Measurements from ENCODE around the gene TPP1. TPM values are rescaled to one million over a fixed set of nuclear protein-coding genes. Genes with fewer than 3 reads are reported as not detected.

The TPP1 gene
- total RNA-seq, 2 donors from 2014 or later, result 75.7 to 172 TPM

DNA sequence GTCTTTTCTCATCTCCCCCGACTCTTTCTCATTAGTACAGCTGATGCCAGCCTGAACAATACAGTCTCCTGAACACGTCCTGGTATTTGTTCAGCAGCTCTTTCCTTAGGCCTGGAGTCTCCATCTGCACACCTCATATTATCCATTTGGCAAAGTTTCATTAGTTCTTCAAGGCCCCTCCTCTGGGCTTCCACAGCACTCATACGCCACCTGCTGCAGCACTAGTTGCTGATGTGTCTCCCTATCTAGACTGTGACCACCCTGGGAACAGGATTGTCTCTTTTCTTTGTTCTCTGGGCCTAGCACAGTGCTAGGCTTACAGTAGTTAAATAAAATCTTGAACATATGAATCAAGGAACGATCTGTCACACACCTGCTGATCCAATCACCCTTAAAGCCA is 19.2 kb upstream of the TPP1 start:
- no peaks in the 10 kb centered on the region for H3K9me3 Mint-ChIP-seq
- no peaks in the 10 kb centered on the region for H3K27me3 Mint-ChIP-seq
- no peak for ATAC-seq (replicated peaks)
- H3K36me3 Mint-ChIP-seq (ENCODE audit: low read depth), result no peaks in the 10 kb centered on the region
- H3K4me1 Mint-ChIP-seq, result no peaks in the 10 kb centered on the region
- H3K27ac Mint-ChIP-seq, result no peak overlapping the region
- no peak overlapping the region for H3K4me3 Mint-ChIP-seq

DNA sequence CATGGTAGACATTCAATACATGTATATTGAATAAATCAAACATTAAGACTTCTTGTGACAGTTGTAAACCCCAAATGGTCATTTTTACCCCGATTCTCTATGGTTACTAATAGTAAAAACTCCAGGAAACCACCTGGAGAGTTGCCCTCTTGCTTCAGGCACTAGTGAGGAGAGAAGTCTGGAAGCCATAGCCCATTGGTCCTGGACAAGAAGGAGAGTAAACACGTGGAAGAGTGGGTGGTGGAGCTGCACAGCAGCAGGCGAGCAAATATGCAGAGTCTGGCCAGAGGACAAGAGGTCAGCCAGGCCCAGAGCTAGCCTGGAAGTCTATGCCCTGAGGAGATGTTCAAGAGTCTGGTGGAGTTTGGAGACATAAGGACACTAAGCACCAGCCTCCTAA is 18.6 kb upstream of the TPP1 start:
- H3K4me1 Mint-ChIP-seq, result no peaks in the 10 kb centered on the region
- no peaks in the 10 kb centered on the region for H3K9me3 Mint-ChIP-seq
- no peak for ATAC-seq (replicated peaks)
- no peaks in the 10 kb centered on the region for H3K36me3 Mint-ChIP-seq (ENCODE audit: low read depth)
- no peaks in the 10 kb centered on the region for H3K27me3 Mint-ChIP-seq
- no peak overlapping the region for H3K4me3 Mint-ChIP-seq
- H3K27ac Mint-ChIP-seq, result no peak overlapping the region

DNA sequence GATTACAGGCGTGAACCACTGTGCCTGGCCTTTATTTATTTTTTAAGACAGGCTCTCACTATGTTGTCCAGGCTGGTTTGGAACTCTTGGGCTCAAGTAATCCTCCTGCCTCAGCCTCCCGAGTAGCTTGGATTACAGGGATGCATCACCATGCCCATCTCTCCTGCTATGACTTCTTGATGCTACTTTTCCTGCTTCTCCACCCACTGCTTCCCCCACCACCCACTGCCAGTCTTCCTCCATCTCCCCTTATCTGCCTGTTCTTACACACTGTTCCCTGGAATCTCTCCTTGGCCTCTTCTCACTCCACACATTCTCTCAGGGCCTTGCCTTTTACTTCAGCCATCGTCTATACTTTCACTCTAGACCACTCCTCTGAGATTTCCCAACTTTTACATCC is 17.3 kb upstream of the TPP1 start:
- H3K4me1 Mint-ChIP-seq, result no peaks in the 10 kb centered on the region
- no peak for ATAC-seq (replicated peaks)
- no peak overlapping the region for H3K4me3 Mint-ChIP-seq
- H3K36me3 Mint-ChIP-seq (ENCODE audit: low read depth), result no peaks in the 10 kb centered on the region
- no peak overlapping the region for H3K27ac Mint-ChIP-seq
- no peaks in the 10 kb centered on the region for H3K27me3 Mint-ChIP-seq
- no peaks in the 10 kb centered on the region for H3K9me3 Mint-ChIP-seq

DNA sequence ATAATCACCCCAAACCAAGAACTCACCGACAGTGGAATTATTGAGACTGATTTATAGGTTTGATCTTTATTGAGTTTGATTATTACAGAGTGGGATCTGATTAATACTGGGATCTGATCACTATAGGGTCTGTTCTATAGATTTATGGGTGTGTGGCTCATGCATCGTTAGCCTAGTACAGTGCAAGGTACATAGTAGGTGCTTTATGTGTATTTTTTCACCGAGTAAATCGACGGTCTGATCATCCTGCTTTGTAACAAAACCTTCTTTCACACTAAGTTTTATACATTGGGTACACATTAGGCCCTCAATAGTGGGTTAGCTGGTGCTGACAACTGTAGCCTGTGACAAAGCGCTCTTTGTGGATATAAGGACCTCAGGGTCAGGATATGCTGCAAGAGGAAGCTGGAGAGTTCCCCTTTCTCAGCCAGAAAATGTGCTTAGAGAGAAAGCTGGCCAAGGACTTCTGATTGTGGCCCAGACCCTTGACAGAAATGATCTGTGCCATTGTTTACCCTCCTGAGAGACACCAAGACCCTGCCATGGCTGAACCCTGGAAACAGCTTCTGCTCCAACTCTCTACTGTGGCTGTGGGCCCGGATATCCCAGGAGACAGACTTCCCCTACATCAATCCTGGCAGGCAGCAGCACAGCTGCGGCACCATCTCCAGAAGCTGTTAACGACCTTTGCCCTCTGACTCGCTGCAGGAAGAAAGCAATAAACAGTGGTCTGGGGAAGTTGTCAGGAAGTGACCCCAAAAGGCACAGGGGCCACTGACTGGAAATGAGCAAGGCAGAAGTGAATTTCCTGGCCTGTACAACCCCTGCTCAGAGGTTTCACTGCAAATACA is 16.1 kb upstream of the TPP1 start:
- no peaks in the 10 kb centered on the region for H3K9me3 Mint-ChIP-seq
- no peak overlapping the region for H3K27ac Mint-ChIP-seq
- H3K4me3 Mint-ChIP-seq, result no peak overlapping the region
- H3K27me3 Mint-ChIP-seq, result no peaks in the 10 kb centered on the region
- ATAC-seq (replicated peaks), result no peak
- no peaks in the 10 kb centered on the region for H3K36me3 Mint-ChIP-seq (ENCODE audit: low read depth)
- no peaks in the 10 kb centered on the region for H3K4me1 Mint-ChIP-seq

DNA sequence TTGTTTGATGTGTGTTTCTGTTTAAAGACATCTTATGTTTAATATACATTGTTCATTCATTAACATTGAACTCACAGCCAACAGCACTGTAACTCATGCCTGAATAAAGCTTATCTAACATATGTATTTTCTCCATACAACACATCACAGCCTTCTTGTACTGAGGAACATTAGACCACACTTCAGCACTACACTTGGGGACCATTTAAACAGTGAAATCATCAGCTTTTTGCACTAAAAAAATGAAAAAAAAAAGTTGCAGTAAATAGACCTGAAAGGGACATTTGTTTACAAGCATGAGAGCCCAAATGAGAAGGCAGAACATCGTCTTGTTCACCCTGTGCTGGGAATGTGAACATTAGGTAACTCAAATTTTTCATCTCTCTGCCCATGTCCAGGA is 15.3 kb upstream of the TPP1 start:
- ATAC-seq (replicated peaks), result no peak
- Mint-ChIP-seq H3K36me3 (ENCODE audit: low read depth) (no peaks in the 10 kb centered on the region), H3K4me1 (no peaks in the 10 kb centered on the region), H3K27me3 (no peaks in the 10 kb centered on the region), H3K4me3 (no peak overlapping the region), H3K9me3 (no peaks in the 10 kb centered on the region), H3K27ac (no peak overlapping the region)

DNA sequence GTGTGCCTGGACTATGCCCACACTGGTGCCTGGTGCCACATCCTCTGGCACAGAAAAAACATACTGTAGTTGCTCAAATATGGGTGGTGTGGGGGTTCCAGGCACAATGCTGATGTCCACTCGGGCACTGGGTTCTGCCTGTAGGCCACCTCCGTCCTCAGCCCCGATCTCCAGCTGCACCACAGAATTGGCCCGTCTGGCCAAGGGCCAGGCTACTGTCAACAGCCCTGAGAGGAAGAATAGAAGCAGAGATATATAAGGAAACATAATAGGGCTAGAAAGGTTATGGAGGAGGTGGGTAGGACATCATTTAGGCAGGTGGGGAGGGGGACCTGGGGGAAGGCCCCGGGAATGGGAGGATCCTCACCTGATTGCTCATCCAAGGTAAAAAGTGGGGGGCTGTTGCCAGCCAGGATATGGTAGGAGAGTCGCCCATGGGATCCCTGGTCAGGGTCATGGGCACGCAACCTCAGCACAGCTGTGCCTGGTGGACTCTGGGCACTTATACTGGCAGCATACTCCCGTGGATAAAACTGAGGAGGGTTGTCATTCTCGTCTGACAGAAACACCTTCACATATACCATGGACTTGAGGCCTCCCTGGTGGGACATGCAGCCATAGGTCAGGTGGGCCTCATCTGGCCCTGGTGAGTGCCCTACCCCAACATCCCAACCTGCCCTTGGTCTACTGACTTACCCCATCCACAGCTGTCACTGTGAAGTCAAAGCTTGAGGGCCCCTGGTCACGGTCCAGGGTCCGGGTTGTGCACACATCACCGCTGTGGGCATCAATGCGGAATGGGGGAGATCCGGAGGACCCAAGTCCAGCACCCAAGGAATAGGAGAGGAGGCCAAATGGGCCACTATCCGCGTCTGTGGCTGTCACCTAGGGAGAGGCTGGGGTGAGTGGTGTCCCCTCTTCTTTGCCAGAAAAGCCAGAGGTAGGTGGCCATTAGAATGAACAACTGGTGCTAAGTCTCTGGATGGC is 14.5 kb upstream of the TPP1 start:
- Mint-ChIP-seq H3K4me3 (no peak overlapping the region), H3K27me3 (no peaks in the 10 kb centered on the region)

DNA sequence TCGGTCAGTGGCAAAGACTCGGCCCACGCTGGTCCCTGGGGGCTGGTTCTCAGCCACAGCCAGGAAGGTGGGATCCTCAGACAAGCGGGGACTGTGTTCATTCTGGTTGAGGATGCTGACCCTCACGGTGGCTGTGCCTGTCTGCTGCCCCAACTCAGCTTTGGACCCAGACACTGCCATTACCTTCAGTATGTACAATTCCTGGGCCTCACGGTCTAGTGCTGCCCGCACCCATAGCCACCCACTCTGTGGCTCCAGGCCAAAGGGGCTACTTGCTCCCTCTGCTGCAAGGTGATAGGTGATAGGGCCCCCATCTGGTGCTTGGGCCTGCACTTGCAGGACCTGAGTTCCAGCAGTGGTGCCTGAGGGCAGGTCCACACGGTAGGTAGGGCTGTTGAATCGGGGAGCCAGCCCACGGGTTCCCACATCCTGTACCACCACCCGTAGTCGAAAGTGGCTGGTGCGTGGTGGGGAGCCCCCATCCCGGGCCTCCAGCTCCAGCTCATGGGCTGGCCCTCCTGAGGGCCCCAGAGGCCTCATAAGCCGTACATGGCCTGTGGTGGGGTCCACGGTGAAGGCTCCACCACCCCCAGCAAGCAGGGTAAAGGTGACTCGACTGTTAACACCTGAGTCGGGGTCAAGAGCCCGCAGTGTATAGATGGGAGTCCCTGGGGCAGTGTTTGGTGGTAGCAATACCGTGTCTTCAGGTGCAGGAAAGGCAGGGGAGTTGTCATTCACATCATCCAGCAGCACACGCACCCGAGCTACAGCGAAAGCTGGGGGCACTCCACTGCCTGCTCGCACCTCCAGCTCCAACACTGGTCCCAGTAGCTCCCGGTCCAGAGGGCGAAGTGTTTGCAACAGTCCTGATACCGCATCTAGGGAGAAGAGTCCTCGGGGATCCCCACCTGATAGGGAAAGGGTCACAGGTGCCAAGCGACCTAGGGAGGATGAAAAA is 13.2 kb upstream of the TPP1 start:
- no peaks in the 10 kb centered on the region for H3K9me3 Mint-ChIP-seq
- no peaks in the 10 kb centered on the region for H3K36me3 Mint-ChIP-seq (ENCODE audit: low read depth)
- H3K27me3 Mint-ChIP-seq, result no peaks in the 10 kb centered on the region
- H3K27ac Mint-ChIP-seq, result no peak overlapping the region
- H3K4me3 Mint-ChIP-seq, result no peak overlapping the region
- H3K4me1 Mint-ChIP-seq, result peaks cover 5% of the 10 kb centered on the region
- ATAC-seq (replicated peaks), result peak; percentile 63

More for the DNA sequence above, 14.5 kb upstream of the TPP1 start:
- ATAC-seq (replicated peaks), result no peak
- no peaks in the 10 kb centered on the region for H3K36me3 Mint-ChIP-seq (ENCODE audit: low read depth)
- no peaks in the 10 kb centered on the region for H3K4me1 Mint-ChIP-seq
- H3K27ac Mint-ChIP-seq, result no peak overlapping the region
- H3K9me3 Mint-ChIP-seq, result no peaks in the 10 kb centered on the region

DNA sequence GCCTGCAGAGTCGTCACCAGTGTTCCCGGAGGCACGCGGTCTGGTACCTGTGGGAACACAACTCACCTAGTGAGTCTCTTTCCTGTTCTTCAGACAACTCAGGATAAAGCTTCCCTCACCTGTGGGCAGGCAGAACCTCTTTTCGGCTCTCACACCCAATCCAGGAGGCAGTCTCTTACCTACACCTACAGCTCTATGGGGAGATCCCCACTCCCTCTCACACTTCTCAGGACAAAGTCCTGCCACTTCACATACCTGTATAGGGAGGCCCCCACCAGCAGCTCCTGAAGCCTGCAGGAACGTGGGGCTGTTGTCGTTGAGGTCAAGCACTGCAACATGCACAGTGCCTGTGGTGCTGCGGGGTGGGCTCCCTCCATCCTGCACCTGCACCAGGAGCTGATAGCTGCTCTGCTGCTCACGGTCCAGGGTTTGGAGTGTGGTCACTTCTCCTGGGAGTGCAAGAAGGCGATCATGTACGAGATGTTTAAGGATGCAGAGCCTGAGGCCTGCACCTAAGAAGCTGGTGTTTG is 12.2 kb upstream of the TPP1 start:
- no peaks in the 10 kb centered on the region for H3K27me3 Mint-ChIP-seq
- no peak overlapping the region for H3K4me3 Mint-ChIP-seq
- ATAC-seq (replicated peaks), result no peak
- H3K36me3 Mint-ChIP-seq (ENCODE audit: low read depth), result no peaks in the 10 kb centered on the region
- peaks cover 6% of the 10 kb centered on the region for H3K4me1 Mint-ChIP-seq
- no peaks in the 10 kb centered on the region for H3K9me3 Mint-ChIP-seq
- H3K27ac Mint-ChIP-seq, result no peak overlapping the region

DNA sequence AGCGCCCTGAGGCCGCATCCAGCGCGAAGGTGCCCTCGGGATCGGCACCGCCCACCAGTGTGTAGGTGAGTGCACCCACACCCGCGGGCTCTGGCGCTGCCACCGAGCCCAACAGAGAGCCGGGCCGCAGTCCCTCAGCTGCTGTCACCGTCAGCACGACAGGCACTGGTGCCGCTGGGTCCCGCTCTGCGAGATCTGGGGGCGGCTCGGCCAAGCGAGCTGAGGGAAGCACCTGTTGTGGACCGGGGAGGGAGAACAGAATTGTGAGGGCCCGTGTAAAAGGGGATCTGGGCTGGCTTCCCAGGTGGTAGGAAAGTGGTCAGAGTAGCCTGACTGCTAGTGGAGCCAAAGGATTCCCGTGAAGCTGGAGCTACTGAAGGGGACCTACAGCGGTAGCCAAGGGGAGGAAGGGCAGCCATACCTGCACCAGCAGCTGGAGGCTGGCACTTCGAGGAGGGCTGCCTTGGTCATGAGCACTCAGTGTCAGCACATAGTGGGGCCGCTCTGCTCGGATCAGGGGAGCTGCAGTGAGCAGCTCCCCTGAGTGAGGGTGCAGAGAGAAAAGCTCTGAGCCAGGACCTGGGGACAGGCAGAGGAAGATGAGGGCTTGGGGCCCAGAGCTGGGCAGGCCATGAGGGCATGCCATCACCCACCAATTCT is 11.5 kb upstream of the TPP1 start:
- no peak overlapping the region for H3K27ac Mint-ChIP-seq
- peaks cover 6% of the 10 kb centered on the region for H3K4me1 Mint-ChIP-seq
- no peaks in the 10 kb centered on the region for H3K27me3 Mint-ChIP-seq
- H3K4me3 Mint-ChIP-seq, result no peak overlapping the region
- ATAC-seq (replicated peaks), result no peak
- H3K36me3 Mint-ChIP-seq (ENCODE audit: low read depth), result no peaks in the 10 kb centered on the region
- H3K9me3 Mint-ChIP-seq, result no peaks in the 10 kb centered on the region

DNA sequence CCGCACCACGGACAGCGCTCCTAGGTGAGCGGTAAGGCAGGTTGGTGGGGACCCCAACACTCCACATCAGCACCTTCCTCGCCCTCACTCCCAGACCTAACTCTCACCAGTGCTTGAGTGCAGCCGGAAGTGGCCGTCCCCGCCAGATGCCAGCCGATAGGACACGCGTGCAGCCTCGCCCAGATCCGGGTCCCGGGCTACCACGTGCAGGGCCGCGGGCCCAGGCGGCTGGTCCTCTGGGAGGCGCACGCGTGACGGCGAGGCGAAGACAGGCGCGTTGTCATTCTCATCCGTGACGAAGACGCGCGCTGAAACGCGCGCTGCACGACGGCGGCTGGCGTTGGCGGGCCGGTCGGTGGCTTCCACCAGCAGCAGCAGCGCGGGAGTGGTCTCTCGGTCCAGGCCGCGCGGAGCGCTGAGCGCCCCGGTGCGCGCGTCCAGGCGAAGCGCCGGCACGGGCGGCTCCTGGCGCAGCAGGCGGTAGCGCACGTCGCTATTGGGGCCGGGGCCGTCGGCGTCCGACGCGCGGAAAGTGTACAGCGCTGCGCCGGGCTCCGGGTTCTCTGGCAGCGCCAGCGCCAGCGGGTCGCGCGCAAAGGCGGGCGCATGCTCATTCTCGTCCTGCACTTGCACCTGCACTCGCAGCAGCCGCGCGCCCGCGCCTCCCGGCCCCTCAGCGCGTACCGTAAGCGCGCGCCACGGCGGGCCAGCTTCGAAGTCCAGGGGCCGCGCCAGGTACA is 10.8 kb upstream of the TPP1 start:
- Mint-ChIP-seq H3K36me3 (ENCODE audit: low read depth) (no peaks in the 10 kb centered on the region), H3K4me3 (no peak overlapping the region), H3K27me3 (no peaks in the 10 kb centered on the region), H3K4me1 (peaks cover 6% of the 10 kb centered on the region), H3K9me3 (no peaks in the 10 kb centered on the region), H3K27ac (no peak overlapping the region)
- ATAC-seq (replicated peaks), result no peak

DNA sequence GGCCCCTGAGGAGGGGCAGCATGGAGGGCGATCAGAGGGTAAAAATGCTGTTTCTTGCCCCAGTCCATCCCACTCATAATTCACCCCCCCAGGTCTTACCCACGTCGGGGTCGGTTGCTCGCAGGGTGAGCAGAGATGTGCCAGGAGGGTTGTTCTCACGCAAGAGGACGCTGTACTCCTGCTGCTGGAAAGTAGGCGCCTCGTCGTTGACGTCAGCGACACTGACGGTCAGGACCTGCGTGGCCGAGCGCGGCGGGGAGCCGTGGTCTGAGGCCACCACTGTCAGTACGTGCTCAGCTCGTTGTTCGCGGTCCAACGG is 10.3 kb upstream of the TPP1 start:
- no peaks in the 10 kb centered on the region for H3K9me3 Mint-ChIP-seq
- ATAC-seq (replicated peaks), result no peak
- no peak overlapping the region for H3K4me3 Mint-ChIP-seq
- no peaks in the 10 kb centered on the region for H3K27me3 Mint-ChIP-seq
- no peak overlapping the region for H3K27ac Mint-ChIP-seq
- H3K4me1 Mint-ChIP-seq, result peaks cover 6% of the 10 kb centered on the region
- no peaks in the 10 kb centered on the region for H3K36me3 Mint-ChIP-seq (ENCODE audit: low read depth)

DNA sequence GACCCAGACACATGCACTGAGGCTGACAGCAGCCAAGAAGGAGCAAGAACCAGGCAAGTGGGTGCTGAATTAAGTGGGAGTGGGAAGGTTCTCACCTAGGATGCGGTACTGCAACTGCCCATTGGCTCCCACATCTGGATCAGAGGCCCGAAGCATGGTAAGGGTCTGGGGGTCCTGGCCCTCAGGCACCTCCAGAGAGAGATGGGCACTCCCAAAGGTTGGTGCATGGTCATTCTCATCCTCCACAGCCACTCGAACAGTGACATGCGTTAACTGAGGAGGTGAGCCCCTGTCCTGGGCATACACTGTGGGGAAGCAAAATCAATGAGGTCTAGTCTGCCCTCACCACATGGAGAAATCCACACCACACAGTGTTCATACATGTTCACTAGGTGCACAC is 9.3 kb upstream of the TPP1 start:
- Mint-ChIP-seq H3K36me3 (ENCODE audit: low read depth) (no peaks in the 10 kb centered on the region), H3K4me3 (no peak overlapping the region), H3K27ac (peak overlapping the region; percentile 74), H3K9me3 (no peaks in the 10 kb centered on the region), H3K4me1 (peaks cover 6% of the 10 kb centered on the region), H3K27me3 (no peaks in the 10 kb centered on the region)
- no peak for ATAC-seq (replicated peaks)

DNA sequence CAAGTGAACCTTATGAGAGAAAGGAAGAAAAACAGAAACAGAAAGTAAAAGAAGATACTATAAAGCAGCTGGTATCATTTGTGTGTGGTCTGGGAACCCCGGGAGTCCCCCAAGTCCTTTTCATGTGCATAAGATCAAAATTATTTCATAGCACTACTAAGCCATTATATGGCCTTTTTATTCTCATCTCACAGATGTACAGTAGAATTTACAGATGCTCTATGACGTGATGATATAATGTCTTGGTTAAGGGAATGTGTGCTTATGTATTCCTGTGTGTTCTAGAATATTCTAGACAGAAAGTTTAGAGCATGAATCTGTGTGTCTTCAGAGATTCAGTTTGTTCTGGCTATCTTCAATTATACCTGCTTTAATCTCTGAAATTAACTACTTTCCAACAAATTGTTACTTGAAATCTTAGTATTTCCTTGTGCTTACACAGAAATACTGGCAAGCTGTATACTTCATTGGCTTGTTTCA is 8.6 kb upstream of the TPP1 start:
- Mint-ChIP-seq H3K27ac (peak overlapping the region; percentile 74), H3K9me3 (no peaks in the 10 kb centered on the region), H3K4me3 (peak overlapping the region; percentile 62), H3K4me1 (peaks cover 6% of the 10 kb centered on the region), H3K27me3 (no peaks in the 10 kb centered on the region), H3K36me3 (ENCODE audit: low read depth) (no peaks in the 10 kb centered on the region)
- ATAC-seq (replicated peaks), result peak; percentile 67
